ENCODE results near the gene SUCLG2.

- TF ChIP-seq CTCF (conservative IDR thresholded peaks at IDR 0.05 in 1 of 2, IDR thresholded peaks at IDR 0.05 in 1 of 2; ENCODE audit: extremely low read depth in 1 of 2, insufficient read depth in 1 of 2, low read depth in 1 of 2, low read length in 2 of 2) (no peak), EZH2 (IDR thresholded peaks at IDR 0.05; ENCODE audit: borderline replicate concordance, low read length) (no peak)
Observed at GRCh38 chr3:67380118-67380517, 274.3 kb downstream of the SUCLG2 start.
